ENCODE results near the gene EXOC6B.

The EXOC6B gene

GRCh38 chr2:72132981-72133720 is 692.7 kb downstream of the EXOC6B start:
- Mint-ChIP-seq H3K36me3 (no peaks in the 10 kb centered on the region), H3K27ac (no peak overlapping the region), H3K9me3 (no peaks in the 10 kb centered on the region), H3K27me3 (peaks cover 11% of the 10 kb centered on the region), H3K4me1 (no peaks in the 10 kb centered on the region), H3K4me3 (no peak overlapping the region)
- peak; percentile 5 for DNase-seq
- CTCF ChIA-PET: no interaction called here

DNA sequence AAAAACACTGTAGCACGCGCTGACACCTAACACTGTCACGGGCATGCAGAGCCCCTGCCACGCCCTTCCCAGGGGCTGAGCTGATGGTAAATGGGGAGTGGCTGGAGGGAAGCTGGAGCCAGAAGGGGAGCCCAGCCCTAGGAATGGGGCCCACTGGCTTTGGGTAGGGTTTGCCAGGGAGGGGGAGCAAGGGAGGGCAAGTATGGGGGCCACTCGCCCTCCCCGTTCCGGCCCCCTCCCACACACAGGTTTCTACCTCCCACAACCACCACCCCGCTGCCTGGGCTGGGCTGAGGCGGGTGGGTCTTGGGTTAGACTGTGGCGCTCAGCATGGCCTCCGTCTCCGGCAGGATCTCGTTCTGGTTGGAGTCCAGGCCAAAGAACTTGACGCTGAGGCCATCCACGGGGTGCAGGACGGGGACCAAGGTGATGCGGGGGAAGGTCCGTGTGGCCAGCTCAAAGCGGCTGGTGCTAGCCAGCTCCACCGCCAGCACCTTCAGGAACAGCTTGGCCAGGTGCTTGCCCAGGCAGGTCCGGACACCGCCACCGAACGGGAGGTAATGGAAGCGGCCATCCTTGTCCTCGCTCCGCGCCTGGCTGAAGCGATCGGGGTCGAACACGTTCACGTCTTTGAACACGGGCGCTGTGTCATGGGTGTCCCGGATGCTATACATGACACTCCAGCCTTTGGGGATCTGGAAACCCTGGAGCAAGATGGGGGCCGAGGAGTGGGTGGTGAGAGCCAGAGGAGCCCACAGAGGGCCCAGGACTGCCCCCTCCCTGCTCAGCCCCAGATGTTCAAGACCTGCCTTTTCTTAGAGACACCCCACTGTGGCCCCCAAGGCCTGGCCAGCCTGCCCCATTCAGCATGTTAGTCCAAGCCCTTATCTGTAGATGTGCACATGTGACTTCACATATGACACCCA is 693.7 kb downstream of the EXOC6B start:
- Mint-ChIP-seq H3K9me3 (no peaks in the 10 kb centered on the region), H3K4me1 (no peaks in the 10 kb centered on the region), H3K36me3 (no peaks in the 10 kb centered on the region), H3K27ac (no peak overlapping the region), H3K27me3 (peaks cover 11% of the 10 kb centered on the region), H3K4me3 (no peak overlapping the region)
- CTCF ChIA-PET: no interaction called here
- DNase-seq: peak; percentile 14

GRCh38 chr2:72131371-72131891 is 694.4 kb downstream of the EXOC6B start:
- H3K4me1 Mint-ChIP-seq: no peaks in the 10 kb centered on the region
- no peaks in the 10 kb centered on the region for H3K36me3 Mint-ChIP-seq
- H3K27ac Mint-ChIP-seq: no peak overlapping the region
- DNase-seq: peak; percentile 4
- peaks cover 11% of the 10 kb centered on the region for H3K27me3 Mint-ChIP-seq
- H3K9me3 Mint-ChIP-seq: no peaks in the 10 kb centered on the region
- no peak overlapping the region for H3K4me3 Mint-ChIP-seq
- CTCF ChIA-PET: no interaction called here

- H3K4me1 Mint-ChIP-seq: no peaks in the 10 kb centered on the region
- peak; percentile 3 for DNase-seq
- no peak overlapping the region for H3K27ac Mint-ChIP-seq
- no peaks in the 10 kb centered on the region for H3K36me3 Mint-ChIP-seq
- no peak overlapping the region for H3K4me3 Mint-ChIP-seq
- no peaks in the 10 kb centered on the region for H3K9me3 Mint-ChIP-seq
- peaks cover 11% of the 10 kb centered on the region for H3K27me3 Mint-ChIP-seq
- CTCF ChIA-PET: no interaction called here
Measured at GRCh38 chr2:72130659-72131360, 695.0 kb downstream of the EXOC6B start.

GRCh38 chr2:72129681-72130340 is 696.0 kb downstream of the EXOC6B start:
- H3K27me3 Mint-ChIP-seq: peaks cover 11% of the 10 kb centered on the region
- H3K4me1 Mint-ChIP-seq: no peaks in the 10 kb centered on the region
- H3K27ac Mint-ChIP-seq: no peak overlapping the region
- H3K9me3 Mint-ChIP-seq: no peaks in the 10 kb centered on the region
- CTCF ChIA-PET: interaction anchor here (0.6 kb wide), 1 partner anchor 22 kb away, joined by 3 read pairs; no protein-coding TSS in a partner anchor
- H3K4me3 Mint-ChIP-seq: no peak overlapping the region
- peak; percentile 1 for DNase-seq
- no peaks in the 10 kb centered on the region for H3K36me3 Mint-ChIP-seq

DNA sequence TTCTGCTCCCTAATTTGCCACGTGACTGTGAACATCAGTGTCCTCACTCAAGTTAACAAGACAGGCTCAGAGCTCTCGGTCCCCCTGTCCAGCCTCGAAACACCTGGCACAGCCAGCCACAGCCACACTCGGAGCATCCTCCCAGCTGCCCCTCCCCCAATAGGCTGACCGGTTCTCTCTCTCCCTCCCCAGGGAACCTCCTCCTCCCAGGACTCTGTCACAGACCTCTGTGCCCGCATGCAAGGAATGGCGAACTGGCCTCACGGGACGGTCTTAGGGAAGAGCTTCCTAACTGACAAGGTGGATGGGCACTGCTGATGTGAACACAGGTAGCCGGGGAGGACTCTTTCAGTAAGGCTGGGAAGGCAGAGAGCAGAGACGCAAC is 697.0 kb downstream of the EXOC6B start:
- H3K9me3 Mint-ChIP-seq: no peaks in the 10 kb centered on the region
- no peaks in the 10 kb centered on the region for H3K36me3 Mint-ChIP-seq
- peak; percentile 18 for DNase-seq
- CTCF ChIA-PET: no interaction called here
- H3K27ac Mint-ChIP-seq: no peak overlapping the region
- no peaks in the 10 kb centered on the region for H3K4me1 Mint-ChIP-seq
- H3K4me3 Mint-ChIP-seq: no peak overlapping the region
- peaks cover 11% of the 10 kb centered on the region for H3K27me3 Mint-ChIP-seq

DNA sequence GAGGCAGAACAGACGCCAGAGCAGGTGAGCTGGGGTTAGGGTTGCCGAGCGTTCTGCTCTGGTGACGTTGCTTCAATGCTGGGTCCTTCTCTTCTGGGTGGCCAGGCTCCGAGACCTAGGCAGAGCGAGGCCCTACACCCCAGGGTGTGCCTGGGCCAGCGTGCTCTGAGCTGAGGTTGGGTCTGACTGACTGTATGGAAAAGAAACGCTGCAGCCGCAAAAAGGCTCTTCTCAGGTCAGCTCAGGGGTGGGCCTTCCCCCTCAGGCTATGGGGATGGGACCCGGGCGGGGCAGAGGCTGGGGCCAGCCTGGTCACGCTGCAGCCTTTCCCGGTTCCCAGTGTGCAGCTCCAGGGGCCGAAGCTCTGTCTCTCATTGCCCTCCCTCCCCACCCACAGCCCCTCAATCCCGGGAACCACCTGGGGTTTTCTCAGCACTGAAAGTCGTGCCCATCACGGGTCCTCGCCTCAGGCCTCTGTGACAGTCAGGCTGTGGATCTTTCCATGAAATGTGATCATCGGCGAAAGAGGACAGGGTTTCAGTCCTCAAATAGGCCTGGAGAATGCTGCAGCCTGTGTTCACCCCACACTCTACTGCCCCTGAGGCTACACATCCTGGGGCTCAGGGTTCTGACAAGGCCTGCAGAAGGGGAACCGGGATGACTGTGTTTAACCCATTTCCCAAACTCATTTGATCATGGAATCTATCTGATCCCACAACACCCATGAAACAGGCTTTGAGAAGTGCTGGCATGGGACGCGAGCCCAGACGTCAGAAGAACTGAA is 697.6 kb downstream of the EXOC6B start:
- H3K36me3 Mint-ChIP-seq: no peaks in the 10 kb centered on the region
- peak; percentile 5 for DNase-seq
- no peak overlapping the region for H3K27ac Mint-ChIP-seq
- H3K9me3 Mint-ChIP-seq: no peaks in the 10 kb centered on the region
- CTCF ChIA-PET: no interaction called here
- H3K4me1 Mint-ChIP-seq: no peaks in the 10 kb centered on the region
- no peak overlapping the region for H3K4me3 Mint-ChIP-seq
- peaks cover 11% of the 10 kb centered on the region for H3K27me3 Mint-ChIP-seq

GRCh38 chr2:72127401-72128058 is 698.3 kb downstream of the EXOC6B start:
- Mint-ChIP-seq H3K27ac (no peak overlapping the region), H3K9me3 (no peaks in the 10 kb centered on the region), H3K4me1 (no peaks in the 10 kb centered on the region), H3K27me3 (peaks cover 11% of the 10 kb centered on the region), H3K4me3 (no peak overlapping the region), H3K36me3 (no peaks in the 10 kb centered on the region)
- peak; percentile 17 for DNase-seq
- CTCF ChIA-PET: interaction anchor here (0.8 kb wide), 1 partner anchor 22 kb away, joined by 3 read pairs; no protein-coding TSS in a partner anchor

DNA sequence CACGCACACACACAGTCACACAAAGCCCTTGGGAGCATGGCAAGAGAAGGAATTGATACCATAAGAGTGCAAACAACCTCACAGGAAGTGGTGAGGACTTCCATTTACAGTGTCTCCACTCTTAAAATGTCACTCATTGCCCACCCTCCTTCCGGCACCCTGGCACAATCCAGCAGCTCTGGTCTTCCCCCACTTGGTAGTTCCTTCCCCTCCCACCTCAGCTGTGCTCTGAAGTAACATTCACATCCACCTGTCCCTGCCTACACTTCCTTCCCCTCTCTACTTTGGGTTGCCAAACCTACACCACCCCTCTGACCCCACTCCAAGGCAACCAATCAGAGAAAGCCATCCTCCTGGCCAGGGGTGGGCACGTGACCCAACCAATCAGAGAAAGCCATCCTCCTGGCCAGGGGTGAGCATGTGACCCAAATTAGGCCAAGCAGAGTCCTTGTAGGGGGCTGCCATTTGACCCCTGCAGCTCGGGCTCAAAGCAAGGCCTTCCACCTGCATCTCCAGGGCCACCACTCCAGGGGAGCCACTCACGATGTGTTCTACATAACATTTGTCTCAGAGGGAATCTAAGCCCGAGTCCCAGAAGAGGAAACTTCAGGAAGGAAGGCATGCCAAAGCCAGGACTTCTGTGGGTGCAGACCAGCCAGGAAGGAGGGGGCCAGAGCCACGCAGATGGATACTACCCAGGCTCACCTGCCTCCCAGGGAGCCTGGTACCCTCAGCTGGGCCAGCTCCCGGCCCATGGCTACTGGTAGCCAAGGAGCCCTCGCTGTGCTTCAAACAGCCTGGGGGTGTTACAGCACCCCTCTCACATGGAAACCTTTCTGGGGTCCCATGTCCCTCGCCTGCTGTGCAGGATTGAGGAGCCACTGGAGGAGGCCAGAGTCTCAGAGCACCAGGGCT is 699.4 kb downstream of the EXOC6B start:
- Mint-ChIP-seq H3K36me3 (no peaks in the 10 kb centered on the region), H3K27me3 (peaks cover 11% of the 10 kb centered on the region), H3K9me3 (no peaks in the 10 kb centered on the region), H3K4me1 (no peaks in the 10 kb centered on the region), H3K27ac (no peak overlapping the region), H3K4me3 (no peak overlapping the region)
- peak; percentile 15 for DNase-seq
- CTCF ChIA-PET: no interaction called here

Data from activated naive CD4-positive, alpha-beta T cell treated with anti-CD3 and anti-CD28 coated beads, Interleukin-2, amount 10 ng/mL, durations not matched to agents 7 days and 5 days (primary cell).